Measurements from ENCODE around the gene PPP1R3D. TPM values are rescaled to one million over a fixed set of nuclear protein-coding genes. Genes with fewer than 3 reads are reported as not detected.
"Not testable (repeated sequence)": the region's sequence is repeated elsewhere in the genome, so short reads cannot be mapped to it uniquely, and the experiment has no call there.

PPP1R3D gene
- total RNA-seq, 1 donor from 2014 or later = 11.2 TPM

DNA sequence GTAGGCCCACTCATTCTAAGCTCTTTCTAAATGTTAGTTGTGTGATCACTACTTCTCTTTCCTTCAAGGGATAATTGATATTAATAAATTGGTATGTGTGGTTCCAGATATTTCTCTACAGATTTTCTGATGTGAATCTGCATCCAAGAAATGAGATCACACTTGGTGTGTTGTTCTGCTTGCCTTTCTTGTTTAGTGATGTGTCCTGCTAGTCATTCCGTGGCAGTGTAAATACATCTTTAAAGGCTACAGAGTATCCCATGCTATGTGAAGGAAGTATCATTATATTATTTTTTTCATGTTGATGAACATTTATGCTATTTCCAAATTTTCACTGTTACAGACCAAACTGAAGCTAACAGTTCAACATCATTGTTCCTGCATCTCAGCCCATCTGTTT is 31.3 kb upstream of the PPP1R3D start:
- Histone ChIP-seq H3K36me3 (no peaks in the 10 kb centered on the region), H3K4me1 (peaks cover 4% of the 10 kb centered on the region), H3K27me3 (no peaks in the 10 kb centered on the region), H3K27ac (peak overlapping the region; percentile 7), H3K4me3 (no peak overlapping the region), H3K9me3 (no peaks in the 10 kb centered on the region)
- intact Hi-C loops (cut with DNase I) = no loop called here
- TF ChIP-seq, protein P1, sequence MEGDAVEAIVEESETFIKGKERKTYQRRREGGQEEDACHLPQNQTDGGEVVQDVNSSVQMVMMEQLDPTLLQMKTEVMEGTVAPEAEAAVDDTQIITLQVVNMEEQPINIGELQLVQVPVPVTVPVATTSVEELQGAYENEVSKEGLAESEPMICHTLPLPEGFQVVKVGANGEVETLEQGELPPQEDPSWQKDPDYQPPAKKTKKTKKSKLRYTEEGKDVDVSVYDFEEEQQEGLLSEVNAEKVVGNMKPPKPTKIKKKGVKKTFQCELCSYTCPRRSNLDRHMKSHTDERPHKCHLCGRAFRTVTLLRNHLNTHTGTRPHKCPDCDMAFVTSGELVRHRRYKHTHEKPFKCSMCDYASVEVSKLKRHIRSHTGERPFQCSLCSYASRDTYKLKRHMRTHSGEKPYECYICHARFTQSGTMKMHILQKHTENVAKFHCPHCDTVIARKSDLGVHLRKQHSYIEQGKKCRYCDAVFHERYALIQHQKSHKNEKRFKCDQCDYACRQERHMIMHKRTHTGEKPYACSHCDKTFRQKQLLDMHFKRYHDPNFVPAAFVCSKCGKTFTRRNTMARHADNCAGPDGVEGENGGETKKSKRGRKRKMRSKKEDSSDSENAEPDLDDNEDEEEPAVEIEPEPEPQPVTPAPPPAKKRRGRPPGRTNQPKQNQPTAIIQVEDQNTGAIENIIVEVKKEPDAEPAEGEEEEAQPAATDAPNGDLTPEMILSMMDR (IDR thresholded peaks at IDR 0.05) = no peak
- DNase-seq = no peak
- no peak for ATAC-seq

- Histone ChIP-seq H3K27ac (no peak overlapping the region), H3K4me3 (no peak overlapping the region), H3K9me3 (no peaks in the 10 kb centered on the region), H3K27me3 (no peaks in the 10 kb centered on the region), H3K36me3 (no peaks in the 10 kb centered on the region), H3K4me1 (no peaks in the 10 kb centered on the region)
- no peak for ATAC-seq
- DNase-seq = no peak
- TF ChIP-seq, protein P1 (IDR thresholded peaks at IDR 0.05) = no peak
- intact Hi-C loops (cut with DNase I) = no loop called here
Measured at GRCh38 chr20:59966428-59966827, 26.3 kb upstream of the PPP1R3D start.

- TF ChIP-seq, protein P1 (IDR thresholded peaks at IDR 0.05) = no peak
- no peak for ATAC-seq
- intact Hi-C loops (cut with DNase I) = no loop called here
Measured at GRCh38 chr20:59962155-59962554, 22.1 kb upstream of the PPP1R3D start.

DNA sequence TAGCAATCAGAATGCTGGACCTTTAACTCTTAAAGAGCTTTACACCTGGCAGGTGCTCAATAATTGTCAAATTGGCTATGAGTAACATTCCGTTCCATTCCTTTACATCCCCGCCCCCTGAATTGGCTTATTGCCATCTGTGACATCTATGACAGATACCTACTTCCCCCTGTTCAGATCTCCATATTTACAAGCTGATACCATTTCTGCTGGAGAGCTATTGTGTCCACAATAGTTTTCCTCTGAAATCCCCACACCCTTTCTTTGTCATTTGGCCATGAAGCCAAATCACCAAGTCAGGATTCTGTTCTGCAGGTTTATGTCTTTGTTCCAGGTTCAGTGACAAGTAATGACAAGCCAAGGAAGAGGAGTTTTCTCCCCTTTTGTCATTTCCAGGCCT is 21.3 kb upstream of the PPP1R3D start:
- TF ChIP-seq, protein P1 (IDR thresholded peaks at IDR 0.05) = no peak
- ATAC-seq (no peak), DNase-seq (no peak)
- Histone ChIP-seq H3K4me3 (no peak overlapping the region), H3K4me1 (no peaks in the 10 kb centered on the region), H3K36me3 (no peaks in the 10 kb centered on the region), H3K27ac (no peak overlapping the region), H3K27me3 (no peaks in the 10 kb centered on the region), H3K9me3 (no peaks in the 10 kb centered on the region)
- intact Hi-C loops (cut with DNase I) = no loop called here

More at GRCh38 chr20:59962155-59962554, 22.1 kb upstream of the PPP1R3D start:
- Histone ChIP-seq H3K4me1 (no peaks in the 10 kb centered on the region), H3K36me3 (no peaks in the 10 kb centered on the region), H3K27ac (no peak overlapping the region), H3K4me3 (no peak overlapping the region), H3K9me3 (no peaks in the 10 kb centered on the region), H3K27me3 (no peaks in the 10 kb centered on the region)
- DNase-seq = no peak

DNA sequence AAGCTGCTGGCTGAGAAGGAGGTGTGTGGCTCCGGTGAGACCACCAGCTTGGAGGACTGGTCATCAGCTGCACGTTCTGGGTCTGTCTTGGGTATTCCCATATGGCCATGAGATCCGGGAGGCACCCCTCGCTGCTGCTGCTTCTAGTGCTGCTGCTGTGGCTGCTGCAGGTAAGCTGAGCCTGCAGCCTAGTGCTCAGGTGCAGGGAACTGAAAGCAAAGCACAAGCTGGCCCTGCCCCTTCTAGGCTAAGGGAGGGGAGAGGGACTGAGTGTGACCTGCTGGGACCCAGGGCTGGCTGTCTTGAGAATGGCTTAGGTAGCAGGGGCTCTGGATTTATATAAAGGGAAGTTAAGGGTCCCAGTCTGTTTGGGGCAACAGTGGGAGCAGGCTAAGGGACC is 18.5 kb upstream of the PPP1R3D start:
- no peak for DNase-seq
- intact Hi-C loops (cut with DNase I) = no loop called here
- H3K9me3 ChIP-seq = no peaks in the 10 kb centered on the region
- ATAC-seq = no peak
- H3K4me3 ChIP-seq = no peak overlapping the region
- no peak overlapping the region for H3K27ac ChIP-seq
- H3K4me1 ChIP-seq = no peaks in the 10 kb centered on the region
- H3K36me3 ChIP-seq = no peaks in the 10 kb centered on the region
- no peaks in the 10 kb centered on the region for H3K27me3 ChIP-seq
- TF ChIP-seq, protein P1 (IDR thresholded peaks at IDR 0.05) = no peak

DNA sequence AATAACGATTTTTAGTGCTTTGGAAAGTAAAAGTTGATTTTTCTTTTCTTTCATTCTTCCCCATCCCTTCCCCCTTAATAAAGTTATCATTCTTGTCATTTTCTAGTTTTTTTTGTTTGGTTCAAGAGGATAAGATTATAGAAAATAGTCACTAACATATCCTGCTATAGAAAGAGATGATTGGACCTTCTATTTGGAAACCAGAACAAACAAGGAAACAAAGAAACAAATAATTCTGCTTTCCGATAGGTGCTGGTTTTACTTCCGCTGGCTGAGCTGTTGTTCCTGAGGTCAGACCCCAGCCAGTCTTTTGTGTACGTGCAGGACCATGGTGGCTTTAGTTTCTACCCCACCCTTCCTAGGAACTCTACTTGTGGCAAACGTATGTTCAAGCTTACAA is 18.0 kb upstream of the PPP1R3D start, which contains the start of gene CDH26:
TSS of gene CDH26 (plus strand) at position 301 of the 400 bp plus-strand sequence. CDS start 304 bp downstream, outside the sequence.
- H3K27ac ChIP-seq = no peak within 1 kb of the TSS
- H3K4me1 ChIP-seq = no peaks in the 10 kb centered on the region
- H3K27me3 ChIP-seq = no peaks in the 10 kb centered on the region
- H3K9me3 ChIP-seq = no peaks in the 10 kb centered on the region
- intact Hi-C loops (cut with DNase I) = no loop called here
- DNase-seq = no peak
- no peak for ATAC-seq
- no peak within 1 kb of the TSS for H3K4me3 ChIP-seq
- TF ChIP-seq, protein P1 (IDR thresholded peaks at IDR 0.05) = no peak
- no peaks in the 10 kb centered on the region for H3K36me3 ChIP-seq

GRCh38 chr20:59957568-59957967 is 17.5 kb upstream of the PPP1R3D start:
- H3K36me3 ChIP-seq; H3K27me3 ChIP-seq; H3K27ac ChIP-seq; DNase-seq; intact Hi-C loops (cut with DNase I); H3K4me3 ChIP-seq; H3K9me3 ChIP-seq; H3K4me1 ChIP-seq; ATAC-seq: not testable (repeated sequence)

Measured in upper lobe of right lung (tissue), 1 donor.